WERI-Rb-1 (cell line): ENCODE data around the gene PRKG2.
A peak's percentile ranks its signal among the peaks of the same experiment; 100 is the strongest.

Experiments used
- DNase-seq: peaks from one replicate; pipeline ENCODE4 v3.0.0-alpha.2; 2020
- H3K27ac ChIP-seq: fragments of 250-450 bp; sonication (Bioruptor Pico); 2 replicates; pipeline ENCODE4 v1.5.1; 2020; ENCODE audit warnings: mild to moderate bottlenecking, moderate library complexity
- H3K27me3 ChIP-seq: fragments of 250-450 bp; sonication (Bioruptor Pico); 2 replicates; pipeline ENCODE4 v1.5.1; 2021; ENCODE audit warnings: mild to moderate bottlenecking, low read depth, moderate library complexity; ENCODE audit not compliant: insufficient read depth, severe bottlenecking
- H3K36me3 ChIP-seq: fragments of 250-450 bp; sonication (Bioruptor Pico); 2 replicates; pipeline ENCODE4 v1.5.1; 2020; ENCODE audit warnings: mild to moderate bottlenecking, moderate library complexity
- H3K4me3 ChIP-seq: 2 replicates; pipeline ENCODE4 v1.5.1; 2011; ENCODE audit warnings: low read depth, mild to moderate bottlenecking, control low read depth, low read length
- H3K9me3 ChIP-seq: fragments of 250-450 bp; sonication (Bioruptor Pico); 2 replicates; pipeline ENCODE4 v1.5.1; 2021; ENCODE audit warnings: mild to moderate bottlenecking, moderate library complexity; ENCODE audit not compliant: severe bottlenecking
- CTCF ChIP-seq: IDR thresholded peaks from 2 replicates; pipeline ENCODE4 v1.5.1; 2011; ENCODE audit warnings: low read depth, mild to moderate bottlenecking, control low read depth, inconsistent platforms, low read length

PRKG2 gene

DNA sequence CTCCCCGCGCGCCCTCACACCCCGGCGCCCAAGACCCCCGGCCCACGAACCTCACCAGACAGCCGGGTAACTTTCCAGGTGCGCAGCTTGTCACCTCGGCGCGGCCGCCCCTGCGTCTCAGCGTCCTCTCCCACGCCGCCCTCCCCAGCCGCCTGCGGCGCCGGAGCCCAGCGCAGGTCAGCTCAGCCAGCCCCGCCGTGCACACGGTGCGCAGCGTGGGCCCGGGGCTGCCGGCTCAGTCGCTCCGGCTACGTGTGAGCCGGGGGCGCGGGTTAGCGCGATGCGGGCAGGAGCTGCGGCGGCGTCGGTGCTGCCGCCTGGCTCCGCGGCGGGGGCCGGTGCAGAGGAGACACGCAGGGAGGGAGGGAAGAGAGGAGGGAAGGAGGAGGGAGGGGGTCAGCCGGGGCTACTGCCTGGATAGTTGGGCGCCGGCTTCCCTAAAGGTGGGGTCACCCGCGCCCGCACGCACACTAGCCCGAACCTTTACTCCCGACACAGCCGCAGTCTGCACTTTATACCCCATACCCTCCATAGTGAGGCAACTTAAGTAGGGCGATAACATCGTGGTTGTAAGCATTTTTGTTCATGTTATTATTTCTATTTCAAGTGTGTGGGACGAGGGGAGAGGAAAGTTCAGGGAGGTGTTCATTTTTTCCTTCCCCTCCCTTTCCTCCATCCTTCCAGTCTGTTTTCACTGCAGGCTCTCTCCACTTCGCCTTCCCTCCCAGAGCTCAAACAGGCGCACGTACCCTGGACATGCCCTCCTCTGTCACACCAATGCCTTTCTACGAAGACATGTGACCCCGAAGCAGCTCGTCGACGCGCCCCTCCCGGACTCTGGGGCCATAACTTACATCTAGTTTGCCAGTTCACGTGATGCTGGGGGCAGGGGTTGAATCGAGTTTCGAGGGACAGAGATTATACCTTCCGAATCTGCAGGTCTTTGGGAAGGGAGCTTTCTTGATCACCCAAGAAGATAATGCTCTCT, at the start of gene PRKG2:
PRKG2 (minus strand) TSS at position 342 of the 988 bp plus-strand sequence. CDS start 10,175 bp downstream, outside the sequence.
- Histone ChIP-seq H3K4me3 (peak within 1 kb of the TSS; percentile 51), H3K36me3 (no peaks in the 10 kb centered on the region), H3K27ac (no peak within 1 kb of the TSS), H3K9me3 (no peaks in the 10 kb centered on the region), H3K27me3 (no peaks in the 10 kb centered on the region)
- DNase-seq, result peak; percentile 58
- TF ChIP-seq CTCF, result no peak

- DNase-seq, result no peak
- no peaks in the 10 kb centered on the region for H3K36me3 ChIP-seq
- no peaks in the 10 kb centered on the region for H3K27me3 ChIP-seq
- H3K27ac ChIP-seq, result no peak overlapping the region
- no peak overlapping the region for H3K4me3 ChIP-seq
- H3K9me3 ChIP-seq, result no peaks in the 10 kb centered on the region
- peak; percentile 30 for TF ChIP-seq CTCF
Measured at GRCh38 chr4:81260443-81261101, 45.5 kb upstream of the PRKG2 start.

- Histone ChIP-seq H3K36me3 (no peaks in the 10 kb centered on the region), H3K4me3 (no peak overlapping the region), H3K27ac (no peak overlapping the region), H3K9me3 (no peaks in the 10 kb centered on the region), H3K27me3 (no peaks in the 10 kb centered on the region)
- no peak for TF ChIP-seq CTCF
- DNase-seq, result no peak
Measured at GRCh38 chr4:81258841-81259550, 44.0 kb upstream of the PRKG2 start.

DNA sequence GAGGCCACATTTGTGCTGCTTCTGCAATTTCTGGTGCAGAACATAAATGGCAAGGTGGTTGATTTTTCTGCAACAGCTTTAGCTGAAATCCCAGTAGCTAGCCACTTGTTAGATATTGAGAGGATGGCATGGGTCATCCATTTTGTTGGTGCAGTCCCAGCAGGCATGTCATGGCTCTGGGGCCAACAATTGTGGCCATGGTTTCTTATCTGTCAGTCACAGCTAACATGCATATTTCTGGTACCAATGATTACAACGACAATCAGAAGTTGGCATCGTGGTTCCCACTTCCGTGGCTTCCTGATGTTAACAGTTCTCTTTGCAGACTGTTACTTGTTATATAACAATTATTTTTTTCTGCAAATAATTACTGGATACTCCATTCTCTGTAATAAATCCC, 42.8 kb upstream of the PRKG2 start:
- DNase-seq, result no peak
- H3K4me3 ChIP-seq, result no peak overlapping the region
- no peak overlapping the region for H3K27ac ChIP-seq
- no peaks in the 10 kb centered on the region for H3K9me3 ChIP-seq
- no peaks in the 10 kb centered on the region for H3K27me3 ChIP-seq
- H3K36me3 ChIP-seq, result no peaks in the 10 kb centered on the region
- TF ChIP-seq CTCF, result no peak

GRCh38 chr4:81257021-81257420, 42.0 kb upstream of the PRKG2 start:
- no peak overlapping the region for H3K27ac ChIP-seq
- H3K27me3 ChIP-seq, result no peaks in the 10 kb centered on the region
- no peak overlapping the region for H3K4me3 ChIP-seq
- no peak for DNase-seq
- no peak for TF ChIP-seq CTCF
- H3K36me3 ChIP-seq, result no peaks in the 10 kb centered on the region
- H3K9me3 ChIP-seq, result no peaks in the 10 kb centered on the region
